Heart left ventricle (tissue), 16 donors: Measurements from ENCODE around the gene KCTD21. TPM values are rescaled to one million over a fixed set of nuclear protein-coding genes. Genes with fewer than 3 reads are reported as not detected.

Experiments
- ATAC-seq, 4 donors: fragments of 200-7000 bp; cut with Tn5 transposase; one replicate each; pipeline ENCODE4 v1.9.1; 2020 to 2022; ENCODE audit warnings: moderate library complexity in 4 of 4, mild to moderate bottlenecking in 3 of 4, moderate number of reproducible peaks in 1 of 4
- DNase-seq, 5 donors: peaks; one replicate each; pipeline ENCODE4 v3.0.0-alpha.2; 2020
- H3K27ac ChIP-seq, 12 donors: fragments of 200-600 bp; sonication (generic) in 4 of 12; one replicate each; pipeline versions ENCODE4 v1.5.0 to v1.8.0; 2016 to 2022; ENCODE audit warnings: mild to moderate bottlenecking in 2 of 12
- H3K27me3 ChIP-seq, 9 donors: fragments of 200-600 bp; sonication (generic) in 2 of 9; one replicate each; pipeline versions ENCODE4 v1.5.1 to v1.8.0; 2016 to 2022; ENCODE audit warnings: mild to moderate bottlenecking in 3 of 9
- H3K36me3 ChIP-seq, 9 donors: fragments of 200-600 bp; sonication (generic) in 2 of 9; one replicate each; pipeline versions ENCODE4 v1.5.0 to v1.8.0; 2018 to 2022; ENCODE audit warnings: mild to moderate bottlenecking in 2 of 9
- H3K4me1 ChIP-seq, 12 donors: fragments of 200-600 bp; sonication (generic) in 4 of 12; one replicate each; pipeline versions ENCODE4 v1.5.0 to v1.8.0; 2016 to 2022; ENCODE audit warnings: mild to moderate bottlenecking in 3 of 12
- H3K4me3 ChIP-seq, 12 donors: fragments of 200-600 bp; sonication (generic) in 4 of 12; one replicate each; pipeline versions ENCODE4 v1.5.0 to v1.8.0; 2017 to 2022; ENCODE audit warnings: mild to moderate bottlenecking in 9 of 12, moderate library complexity in 4 of 12
- H3K9me3 ChIP-seq, 12 donors: fragments of 200-600 bp; sonication (generic) in 4 of 12; one replicate each; pipeline versions ENCODE4 v1.5.0 to v1.8.0; 2016 to 2022; ENCODE audit warnings: mild to moderate bottlenecking in 1 of 12
- CTCF ChIP-seq, 12 donors: fragments of 200-600 bp; sonication (generic) in 4 of 12; IDR thresholded peaks; one replicate each; pipeline versions ENCODE4 v1.5.0 to v1.8.0; 2018 to 2022; ENCODE audit warnings: antibody characterized with exemption in 12 of 12, mild to moderate bottlenecking in 5 of 12
- POLR2A ChIP-seq, 2 donors: fragments of 450-650 bp; IDR thresholded peaks; one replicate each; pipeline ENCODE4 v1.6.1; 2017; ENCODE audit warnings: antibody characterized with exemption in 2 of 2, mild to moderate bottlenecking in 2 of 2, moderate library complexity in 2 of 2
- WGBS, 4 donors: extraction: QIAGEN DNeasy Blood & Tissue Kit in 2 of 4; methylation state at CpG; one replicate each; pipeline versions ENCODE4 v1.1.5 to v1.1.7; 2013 to 2018; 5-methylcytosine and 5-hydroxymethylcytosine counted together
- intact Hi-C, 10 donors: fragments of 100-400 bp; cut with DNase I; formaldehyde crosslinking; loops; one replicate each; pipeline versions ENCODE4 v1.11.1 to v1.14.2; 2022
- polyA plus RNA-seq, 2 donors: library from polyadenylated mRNA; stranded (reverse); fragments of 200-250 nt; gene quantifications; one replicate each; pipeline ENCODE4 v1.2.3, GENCODE V29; 2013
- total RNA-seq, 9 donors: library from RNA; depleted of rRNA in 2 of 9; stranded (reverse); fragments of >200 nt in 2 of 9; fragmentation: NEBNext Ultra II Directional in 3 of 9; extraction: Animal tissue kit (Norgen Biotek cat#: 25700) in 3 of 9; gene quantifications; one replicate each; pipeline versions ENCODE4 v1.1.0 to v1.2.4, GENCODE V29; 2016 to 2023
- donor health status: ischemic (EF 13 %, LVEDD 7.1; RV severe dilation, severe dysfunction).
- donor health status: healthy with polysubstance abuse.
- donor health status: DM: no; HTN: yes; CAD: no.
- donor health status: DM: no; HTN: no; CAD: no.
- donor health status: ischemic (EF 25% LVEDD 6.9; RV normal size, moderate dysfunction).
- donor health status: ischemic (EF 25% LVEDD 5.7; RV mildly dilated, moderate dysfunction).
- donor health status: healthy.
- donor health status: DM: yes; HTN: yes; CAD: no.
- donor health status: ischemic (EF 35%, LVEDD 5.7; RV mildly dilated, moderate dysfunction).
- donor health status: nonischemic (EF 11% LVEDD 7.7; RV severe dilation, severe dysfunction).
- donor health status: DM: yes; HTN: yes; CAD: no.
- donor health status: PGD.
- donor health status: ischemic (EF 29% LVEDD 5.4; RV normal size, mild dysfunction).
- donor health status: nonischemic (EF 23%, LVEDD 6.1; RV moderate dilation, normal function).

KCTD21 gene
- total and polyA plus RNA-seq, 11 donors, result 3.4 to 10.9 (median 7.2) TPM

DNA sequence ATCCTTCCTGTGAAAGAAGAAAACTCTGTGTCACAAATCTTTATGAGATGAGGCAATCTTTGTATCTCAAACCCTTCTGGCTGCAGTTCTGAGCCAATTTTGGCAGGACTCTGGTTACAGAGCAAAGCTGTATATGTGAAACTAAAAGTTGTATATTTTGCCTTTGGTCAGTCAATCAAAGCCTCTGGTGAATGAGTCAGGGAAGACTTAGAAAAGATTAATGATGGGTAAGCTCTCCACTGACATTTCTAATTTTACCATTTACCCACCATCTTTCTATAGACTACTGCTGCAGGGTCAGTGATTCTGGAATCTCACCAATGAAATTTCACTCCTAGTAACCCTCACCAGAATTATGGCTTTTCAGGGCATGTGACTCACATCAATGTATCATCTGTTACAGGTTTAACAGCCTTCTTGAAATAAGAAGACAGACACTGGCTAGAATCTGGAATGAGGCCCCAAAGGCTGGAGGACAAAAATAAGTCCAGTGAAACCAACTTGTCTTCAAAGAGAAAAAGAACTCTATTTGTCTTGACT is 43.6 kb upstream of the KCTD21 start:
- H3K4me1 ChIP-seq, result peaks cover 0 to 41% (median 24%) of the 10 kb centered on the region in 12 donors
- peak in 1 of 4 donors; percentile 21 for ATAC-seq
- no peaks in the 10 kb centered on the region for H3K9me3 ChIP-seq
- TF ChIP-seq POLR2A (IDR thresholded peaks at IDR 0.05) (no peak), CTCF (IDR thresholded peaks at IDR 0.05) (no peak)
- intact Hi-C loops, result loop anchor here in 2 of 10 donors (5.0 to 10.0 kb wide), 2 partner anchors 63 to 185 kb away; partner anchors contain the start of gene GAB2 (in 1 of the 2)
- peaks cover 0 to under 1% (median 0%) of the 10 kb centered on the region in 9 donors for H3K36me3 ChIP-seq
- no peak for DNase-seq
- H3K27me3 ChIP-seq, result no peaks in the 10 kb centered on the region
- no peak overlapping the region for H3K4me3 ChIP-seq
- H3K27ac ChIP-seq, result peak overlapping the region in 6 of 12 donors; percentile 4 to 65 (median 9)

DNA sequence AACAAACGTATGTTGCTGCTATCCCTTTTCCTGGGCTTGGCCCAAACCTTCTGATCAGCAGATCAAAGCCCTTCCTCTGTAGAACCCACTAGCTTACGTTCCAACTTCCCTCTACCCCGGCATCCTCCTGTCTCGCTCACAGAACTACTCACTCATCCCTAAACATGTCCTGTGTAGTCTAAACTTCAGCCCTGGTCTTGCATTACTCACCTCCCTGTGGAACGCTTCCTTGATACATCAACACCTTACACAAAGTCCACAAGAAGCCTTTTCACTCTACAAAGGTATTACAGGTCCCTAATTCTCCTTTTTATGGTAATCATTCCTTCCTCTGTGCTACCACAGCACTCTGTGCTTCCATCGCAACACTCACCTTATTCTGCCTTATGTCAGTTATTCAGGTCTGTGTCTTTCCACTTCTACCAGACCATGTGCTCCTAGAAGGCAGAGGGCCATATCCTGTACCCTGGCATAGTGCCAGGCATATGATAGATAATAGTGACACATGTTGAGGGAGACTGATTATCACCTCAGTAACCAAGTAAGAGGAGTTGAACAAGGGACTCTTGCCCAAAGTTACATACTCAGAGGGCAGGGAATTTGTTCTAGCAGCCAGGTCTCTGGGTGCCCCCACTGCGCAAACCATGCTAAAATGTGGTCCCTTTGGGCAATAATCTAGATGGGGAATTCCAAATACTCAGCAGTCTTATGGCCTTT is 41.9 kb upstream of the KCTD21 start:
- ATAC-seq (peak; percentile 82 to 88 (median 86)), DNase-seq (peak in 2 of 5 donors; percentile 48 to 59)
- peak overlapping the region in 8 of 12 donors; percentile 2 to 65 (median 48) for H3K27ac ChIP-seq
- no peaks in the 10 kb centered on the region for H3K27me3 ChIP-seq
- intact Hi-C loops, result loop anchor here in 2 of 10 donors (5.0 to 10.0 kb wide), 2 partner anchors 64 to 187 kb away; partner anchors contain the start of gene GAB2 (in 1 of the 2)
- peaks cover 0 to 41% (median 24%) of the 10 kb centered on the region in 12 donors for H3K4me1 ChIP-seq
- H3K9me3 ChIP-seq, result no peaks in the 10 kb centered on the region
- H3K36me3 ChIP-seq, result peaks cover 0 to 17% (median 14%) of the 10 kb centered on the region in 9 donors
- 59 to 72% (median 64%) methylated on average over 7 of the region's 7 CpGs for WGBS, 4 donors
- no peak overlapping the region for H3K4me3 ChIP-seq
- TF ChIP-seq POLR2A (IDR thresholded peaks at IDR 0.05) (no peak), CTCF (IDR thresholded peaks at IDR 0.05) (no peak)

GRCh38 chr11:78229106-78229505 is 40.7 kb upstream of the KCTD21 start:
- Histone ChIP-seq H3K27ac (no peak overlapping the region), H3K27me3 (no peaks in the 10 kb centered on the region), H3K4me3 (no peak overlapping the region), H3K36me3 (peaks cover 0 to 29% (median 26%) of the 10 kb centered on the region in 9 donors), H3K4me1 (peaks cover 0 to 41% (median 24%) of the 10 kb centered on the region in 12 donors), H3K9me3 (no peaks in the 10 kb centered on the region)
- WGBS, 4 donors, result 92 to 97% (median 97%) methylated on average over 2 of the region's 2 CpGs
- DNase-seq, result no peak
- intact Hi-C loops, result loop anchor here (2.0 to 5.0 kb wide), 9 partner anchors 188 to 338 kb away; partner anchors contain the start of gene GAB2 (in 5 of the 10)
- TF ChIP-seq CTCF (IDR thresholded peaks at IDR 0.05) (no peak), POLR2A (IDR thresholded peaks at IDR 0.05) (no peak)
- ATAC-seq, result no peak

- TF ChIP-seq CTCF (IDR thresholded peaks at IDR 0.05) (peak in 11 of 12 donors; percentile 33 to 73 (median 65)), POLR2A (IDR thresholded peaks at IDR 0.05) (no peak)
- WGBS, 4 donors, result 97 to 100% (median 99%) methylated on average over 3 of the region's 3 CpGs
- H3K9me3 ChIP-seq, result no peaks in the 10 kb centered on the region
- H3K27ac ChIP-seq, result no peak overlapping the region
- no peak overlapping the region for H3K4me3 ChIP-seq
- H3K27me3 ChIP-seq, result no peaks in the 10 kb centered on the region
- ATAC-seq (peak in 3 of 4 donors; percentile 53 to 70 (median 55)), DNase-seq (peak in 1 of 5 donors; percentile 32)
- intact Hi-C loops, result loop anchor here (1.0 to 5.0 kb wide), 10 partner anchors 188 to 339 kb away; partner anchors contain the start of gene GAB2 (in 5 of the 10)
- H3K4me1 ChIP-seq, result peaks cover 0 to 41% (median 24%) of the 10 kb centered on the region in 12 donors
- H3K36me3 ChIP-seq, result peaks cover 0 to 35% (median 33%) of the 10 kb centered on the region in 9 donors
These were observed 40.0 kb upstream of the KCTD21 start for GRCh38 chr11:78228467-78228866.
